Spleen (tissue), 7 donors: Measurements from ENCODE around the gene ZNF808.

Experiments used
- CTCF ChIP-seq, 11 experiments: fragments of 200-600 bp in 7 of 11; fragments of 450-650 bp in 4 of 11; sonication (generic) in 4 of 11; IDR thresholded peaks in 8 of 11; conservative IDR thresholded peaks in 3 of 11; 1 replicate in 7 of 11; 2 replicates in 4 of 11; pipeline versions ENCODE4 v1.4.0 to v1.8.0; 2016 to 2021; ENCODE audit warnings: antibody characterized with exemption in 11 of 11, inconsistent platforms in 4 of 11, mild to moderate bottlenecking in 1 of 11
- POLR2AphosphoS5 ChIP-seq, 3 donors: sonication (generic); formaldehyde crosslinking; IDR thresholded peaks; one replicate each; pipeline ENCODE4 v1.5.1; 2017; ENCODE audit warnings: antibody characterized with exemption in 3 of 3
- donor health status: DM: no; HTN: no; CAD: no; lungs with moderate emphysema.
- donor health status: DM: no; HTN: no; CAD: no.
- donor health status: DM: no; HTN: no; CAD: no.

- TF ChIP-seq CTCF (IDR thresholded peaks at IDR 0.05 in 8 of 11, conservative IDR thresholded peaks at IDR 0.05 in 3 of 11) (no peak), POLR2AphosphoS5 (IDR thresholded peaks at IDR 0.05) (no peak)
Observed at GRCh38 chr19:52536448-52536800, 9.0 kb downstream of the ZNF808 start.
